ENCODE measurements around the gene EIF4E3. TPM values are rescaled to one million over a fixed set of nuclear protein-coding genes. Genes with fewer than 3 reads are reported as not detected.
A peak's percentile ranks its signal among the peaks of the same experiment; 100 is the strongest.

The EIF4E3 gene
- total and polyA plus RNA-seq, 12 donors: 2.3 to 16.1 (median 10.6) TPM

DNA sequence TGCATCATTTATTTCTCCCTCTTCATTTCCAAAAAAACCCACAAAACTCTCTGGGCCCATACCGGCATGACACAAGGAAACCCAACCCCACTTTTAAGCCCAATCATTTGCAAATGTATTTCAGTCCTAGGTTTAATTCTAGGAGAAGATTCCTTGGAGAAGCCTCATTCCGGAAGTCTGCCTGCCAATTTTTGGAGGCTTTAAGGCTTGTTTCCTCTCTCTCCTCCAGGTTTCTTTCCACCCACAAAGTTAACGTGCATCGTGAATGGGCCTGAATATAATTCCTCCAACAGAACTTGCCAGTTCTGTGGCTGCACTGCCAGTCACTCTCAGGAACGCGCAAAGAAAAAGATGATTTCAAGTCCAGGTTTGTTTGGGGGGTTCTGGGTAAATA lies 71.8 kb downstream of the EIF4E3 start:
- Histone ChIP-seq H3K36me3 (replicated peaks in 1 of 2) (no peaks in the 10 kb centered on the region), H3K27me3 (no peaks in the 10 kb centered on the region), H3K4me1 (replicated peaks in 1 of 2) (peaks cover 0 to 7% of the 10 kb centered on the region in 2 donors), H3K27ac (no peak overlapping the region), H3K4me3 (no peak overlapping the region), H3K9me3 (replicated peaks in 1 of 3) (no peaks in the 10 kb centered on the region)
- TF ChIP-seq, protein P1, sequence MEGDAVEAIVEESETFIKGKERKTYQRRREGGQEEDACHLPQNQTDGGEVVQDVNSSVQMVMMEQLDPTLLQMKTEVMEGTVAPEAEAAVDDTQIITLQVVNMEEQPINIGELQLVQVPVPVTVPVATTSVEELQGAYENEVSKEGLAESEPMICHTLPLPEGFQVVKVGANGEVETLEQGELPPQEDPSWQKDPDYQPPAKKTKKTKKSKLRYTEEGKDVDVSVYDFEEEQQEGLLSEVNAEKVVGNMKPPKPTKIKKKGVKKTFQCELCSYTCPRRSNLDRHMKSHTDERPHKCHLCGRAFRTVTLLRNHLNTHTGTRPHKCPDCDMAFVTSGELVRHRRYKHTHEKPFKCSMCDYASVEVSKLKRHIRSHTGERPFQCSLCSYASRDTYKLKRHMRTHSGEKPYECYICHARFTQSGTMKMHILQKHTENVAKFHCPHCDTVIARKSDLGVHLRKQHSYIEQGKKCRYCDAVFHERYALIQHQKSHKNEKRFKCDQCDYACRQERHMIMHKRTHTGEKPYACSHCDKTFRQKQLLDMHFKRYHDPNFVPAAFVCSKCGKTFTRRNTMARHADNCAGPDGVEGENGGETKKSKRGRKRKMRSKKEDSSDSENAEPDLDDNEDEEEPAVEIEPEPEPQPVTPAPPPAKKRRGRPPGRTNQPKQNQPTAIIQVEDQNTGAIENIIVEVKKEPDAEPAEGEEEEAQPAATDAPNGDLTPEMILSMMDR (IDR thresholded peaks at IDR 0.05): no peak
- no peak for TF ChIP-seq POLR2A (IDR thresholded peaks at IDR 0.05)
- DNase-seq: no peak
- intact Hi-C loops (cut with DNase I): no loop called here
- WGBS, 4 donors: 83 to 91% (median 88%) methylated on average over 6 of the region's 6 CpGs

DNA sequence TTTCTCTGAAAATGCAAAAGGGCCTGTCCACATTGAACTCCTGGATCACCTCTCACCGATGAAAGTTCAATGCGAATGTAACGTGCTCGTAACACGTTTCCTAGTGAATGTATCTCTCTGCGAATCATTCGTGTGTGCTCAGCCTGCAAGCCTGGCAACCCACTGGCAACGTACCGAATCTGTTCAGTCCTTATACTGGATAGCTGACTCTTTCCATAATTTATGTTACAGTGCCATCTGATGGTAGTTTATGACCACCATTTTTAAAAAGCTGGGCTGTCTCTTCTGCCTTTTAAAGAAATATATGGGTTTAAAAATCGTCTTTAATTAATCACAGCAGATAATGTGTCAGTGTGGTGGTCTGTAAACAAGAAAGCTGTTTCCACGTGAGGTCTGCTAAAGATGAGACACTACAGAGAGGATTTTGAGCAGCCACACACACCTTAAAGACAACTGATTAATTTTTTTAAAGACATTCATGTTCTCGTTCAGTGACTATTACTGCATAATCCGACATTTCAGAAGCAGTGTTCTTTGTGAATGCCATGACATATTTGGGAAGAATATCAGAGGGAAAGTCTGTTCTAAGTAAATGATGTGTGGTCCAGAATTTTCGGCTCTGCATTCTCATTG lies 72.3 kb downstream of the EIF4E3 start:
- no peaks in the 10 kb centered on the region for H3K9me3 ChIP-seq (replicated peaks in 1 of 3)
- no peak for TF ChIP-seq POLR2A (IDR thresholded peaks at IDR 0.05)
- TF ChIP-seq, protein P1 (IDR thresholded peaks at IDR 0.05): peak in 5 of 6 experiments; percentile 30 to 57 (median 48)
- no peak overlapping the region for H3K27ac ChIP-seq
- no peak overlapping the region for H3K4me3 ChIP-seq
- DNase-seq: peak in 4 of 7 donors; percentile 17 to 59 (median 24)
- 38 to 50% (median 42%) methylated on average over 14 of the region's 14 CpGs for WGBS, 4 donors
- intact Hi-C loops (cut with DNase I): no loop called here
- H3K4me1 ChIP-seq (replicated peaks in 1 of 2): peaks cover 0 to 2% of the 10 kb centered on the region in 2 donors
- no peaks in the 10 kb centered on the region for H3K36me3 ChIP-seq (replicated peaks in 1 of 2)
- no peaks in the 10 kb centered on the region for H3K27me3 ChIP-seq

DNA sequence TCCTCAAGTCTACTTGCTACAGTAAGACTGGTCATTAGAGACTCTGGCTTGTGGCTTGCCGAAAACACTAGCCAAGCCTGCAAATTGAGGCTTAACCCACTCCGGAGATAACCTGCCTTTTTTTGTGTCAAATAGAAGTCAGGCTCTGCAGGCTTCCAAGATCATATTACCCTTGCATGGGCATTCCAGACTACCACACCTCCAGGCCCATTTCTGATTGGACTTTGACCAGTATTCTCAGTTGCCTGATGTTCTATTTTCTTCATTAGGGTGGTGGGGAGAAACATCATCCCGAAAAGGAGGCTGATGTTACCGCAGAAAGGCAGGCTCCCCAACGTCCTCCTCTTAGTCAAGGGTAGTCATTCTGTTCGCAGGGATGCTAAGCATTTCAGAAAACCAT lies 73.6 kb downstream of the EIF4E3 start:
- WGBS, 4 donors: 86 to 96% (median 90%) methylated on average over 6 of the region's 6 CpGs
- Histone ChIP-seq H3K27ac (no peak overlapping the region), H3K36me3 (replicated peaks in 1 of 2) (no peaks in the 10 kb centered on the region), H3K4me3 (no peak overlapping the region), H3K27me3 (no peaks in the 10 kb centered on the region), H3K4me1 (replicated peaks in 1 of 2) (no peaks in the 10 kb centered on the region), H3K9me3 (replicated peaks in 1 of 3) (no peaks in the 10 kb centered on the region)
- DNase-seq: no peak
- TF ChIP-seq POLR2A (IDR thresholded peaks at IDR 0.05): no peak
- TF ChIP-seq, protein P1 (IDR thresholded peaks at IDR 0.05): no peak
- intact Hi-C loops (cut with DNase I): no loop called here

GRCh38 chr3:71650372-71650771 lies 74.8 kb downstream of the EIF4E3 start:
- Histone ChIP-seq H3K36me3 (replicated peaks in 1 of 2) (no peaks in the 10 kb centered on the region), H3K4me1 (replicated peaks in 1 of 2) (no peaks in the 10 kb centered on the region), H3K27ac (no peak overlapping the region), H3K27me3 (no peaks in the 10 kb centered on the region), H3K9me3 (replicated peaks in 1 of 3) (no peaks in the 10 kb centered on the region), H3K4me3 (no peak overlapping the region)
- no peak for TF ChIP-seq POLR2A (IDR thresholded peaks at IDR 0.05)
- TF ChIP-seq, protein P1 (IDR thresholded peaks at IDR 0.05): no peak
- no peak for DNase-seq
- intact Hi-C loops (cut with DNase I): no loop called here
- WGBS, 4 donors: 78 to 94% (median 86%) methylated on average over 5 of the region's 5 CpGs
